Right ventricle myocardium inferior (tissue), 1 donor: ENCODE data around the gene PRKCZ. TPM values are rescaled to one million over a fixed set of nuclear protein-coding genes. Genes with fewer than 3 reads are reported as not detected.

Source experiments
- ATAC-seq: fragments of 200-7000 bp; cut with Tn5 transposase; one replicate; pipeline ENCODE4 v1.9.1; 2020; ENCODE audit warnings: mild to moderate bottlenecking, moderate library complexity
- DNase-seq: peaks from one replicate; pipeline ENCODE4 v3.0.0; 2021; ENCODE audit errors: missing footprints
- intact Hi-C: fragments of 100-400 bp; cut with DNase I; formaldehyde crosslinking; loops from one replicate; pipeline ENCODE4 v1.11.0; 2022
- long read RNA-seq: library from polyadenylated mRNA; unstranded; transcript quantifications from one replicate; pipeline ENCODE4 v2.0.0, GENCODE V29; 2021
- total RNA-seq: library from RNA; stranded (reverse); fragmentation: NEBNext Ultra II Directional; extraction: Animal tissue kit (Norgen Biotek cat#: 25700); gene quantifications from one replicate; pipeline ENCODE4 v1.2.1, GENCODE V29; 2021
- donor health status: DM: no; HTN: yes; CAD: no; lungs with severe emphysema.

Gene PRKCZ
- total RNA-seq = 16.4 TPM
- long read RNA-seq, transcript PRKCZ-201 (18 exons, 2,326 nt) = major isoform, 23 of 26 reads
- long read RNA-seq, partial matches to known transcripts = 1 of 26 reads
- long read RNA-seq, other reads (novel, unspliced or antisense) = 2 of 26 reads

DNA sequence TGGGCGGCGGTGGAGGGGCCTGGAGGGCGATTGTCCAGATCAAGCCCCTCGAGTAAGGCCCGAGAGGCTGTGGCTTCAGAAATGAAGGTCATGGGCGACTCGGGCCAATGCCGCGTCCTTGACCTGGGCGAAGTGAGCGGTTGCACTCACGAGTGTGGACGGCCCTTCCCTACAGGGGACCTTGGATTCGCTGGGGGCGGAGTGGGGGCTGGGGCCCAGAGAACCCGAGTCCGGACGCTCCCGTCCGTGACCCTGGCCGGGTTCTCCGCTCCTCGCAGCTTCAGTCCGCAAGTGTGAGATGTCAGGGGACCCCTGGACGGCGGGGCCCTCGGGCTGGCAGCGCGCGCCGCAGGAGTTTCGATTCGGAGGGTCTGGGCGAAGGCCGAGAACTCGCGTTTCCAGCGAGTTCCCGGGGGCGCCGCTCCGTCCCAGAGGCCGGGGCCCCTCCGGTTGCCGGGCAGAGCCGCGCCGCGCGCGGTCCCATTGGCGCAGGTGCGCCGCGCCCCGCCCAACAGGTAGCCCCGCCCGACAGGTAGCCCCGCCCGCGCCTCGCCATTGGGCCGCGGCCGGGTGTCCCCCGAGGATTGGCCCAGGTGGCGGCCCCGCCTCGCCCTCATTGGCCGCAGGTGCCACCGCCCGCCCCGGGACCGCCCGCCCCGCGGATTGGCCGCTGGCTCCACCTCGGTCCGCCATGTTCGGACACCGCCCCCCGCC is at the start of gene PRKCZ:
Gene PRKCZ, plus strand, starts transcription at position 694 of the 714 bp plus-strand sequence. CDS start 220 bp downstream, outside the sequence.
- peak; percentile 85 for ATAC-seq
- intact Hi-C loops = no loop called here
- peak; percentile 88 for DNase-seq

- DNase-seq (no peak), ATAC-seq (no peak)
- intact Hi-C loops = no loop called here
Observed at GRCh38 chr1:2000432-2000831, 49.8 kb upstream of the PRKCZ start.

GRCh38 chr1:2000850-2001249 is 49.4 kb upstream of the PRKCZ start:
- intact Hi-C loops = no loop called here
- no peak for ATAC-seq
- DNase-seq = peak; percentile 55

DNA sequence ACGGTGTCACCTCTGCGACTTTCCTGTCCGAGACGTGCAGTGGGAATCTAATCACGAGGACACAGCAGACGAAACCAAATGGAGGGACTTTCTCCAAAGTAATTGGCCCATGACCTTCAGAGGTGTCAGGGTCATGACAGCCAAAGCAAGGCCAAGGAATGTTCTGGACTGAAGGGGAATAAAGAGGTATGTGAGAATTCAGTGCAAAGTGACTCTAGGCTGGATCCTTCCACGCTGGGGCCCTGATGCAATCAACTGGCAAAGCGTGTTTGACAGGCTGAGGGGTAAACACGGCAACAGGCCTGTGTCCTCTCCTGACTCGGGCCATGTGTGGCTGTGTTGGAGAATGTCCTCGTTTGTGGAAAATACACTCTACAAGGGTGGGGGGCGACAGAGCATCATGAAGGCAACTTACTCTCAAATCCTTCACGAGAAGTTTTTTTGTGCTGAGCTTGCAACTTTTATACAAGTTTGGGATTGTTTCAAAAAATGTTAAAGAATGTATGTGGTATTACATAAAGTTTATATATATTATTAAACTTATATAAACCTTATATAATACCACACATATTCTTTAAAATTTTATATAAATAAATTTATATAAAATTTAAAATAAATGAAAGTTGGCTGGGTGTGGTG is 48.3 kb upstream of the PRKCZ start:
- no peak for ATAC-seq

GRCh38 chr1:2003541-2004131 is 46.6 kb upstream of the PRKCZ start, which contains the start of gene CFAP74:
Gene CFAP74, minus strand, starts transcription at chr1:2003786. Its CDS starts 12,830 bp downstream, at chr1:1990956.
- intact Hi-C loops = no loop called here
- peak; percentile 55 for DNase-seq
- no peak for ATAC-seq

More for the DNA sequence above, 48.3 kb upstream of the PRKCZ start:
- DNase-seq = peak; percentile 9
- intact Hi-C loops = no loop called here

DNA sequence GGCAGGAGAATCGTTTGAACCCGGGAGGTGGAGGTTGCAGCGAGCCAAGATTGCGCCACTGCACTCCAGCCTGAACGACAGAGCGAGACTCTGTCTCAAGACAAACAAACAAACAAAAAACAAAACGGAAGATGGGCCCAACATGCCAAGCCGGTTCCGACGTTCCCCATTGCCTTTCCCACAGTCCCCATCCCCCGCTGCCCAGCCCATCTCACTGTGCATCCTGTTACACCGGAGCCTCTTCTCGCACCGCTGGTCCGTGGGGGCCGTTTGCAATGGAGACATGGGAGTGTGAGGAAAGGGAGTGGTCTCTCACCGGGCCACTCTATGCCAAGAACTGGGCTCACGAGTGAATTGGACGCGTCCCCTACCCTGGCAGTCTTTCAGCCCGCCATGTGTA is 45.4 kb upstream of the PRKCZ start:
- no peak for ATAC-seq
- intact Hi-C loops = no loop called here
- DNase-seq = no peak

- intact Hi-C loops = no loop called here
- DNase-seq (peak; percentile 51), ATAC-seq (no peak)
Observed at GRCh38 chr1:2009101-2010053, 40.8 kb upstream of the PRKCZ start.

- intact Hi-C loops = no loop called here
- DNase-seq (peak; percentile 55), ATAC-seq (no peak)
Observed at GRCh38 chr1:2014181-2014580, 36.0 kb upstream of the PRKCZ start.

GRCh38 chr1:2014741-2015735 is 35.2 kb upstream of the PRKCZ start:
- ATAC-seq (no peak), DNase-seq (peak; percentile 46)
- intact Hi-C loops = no loop called here

DNA sequence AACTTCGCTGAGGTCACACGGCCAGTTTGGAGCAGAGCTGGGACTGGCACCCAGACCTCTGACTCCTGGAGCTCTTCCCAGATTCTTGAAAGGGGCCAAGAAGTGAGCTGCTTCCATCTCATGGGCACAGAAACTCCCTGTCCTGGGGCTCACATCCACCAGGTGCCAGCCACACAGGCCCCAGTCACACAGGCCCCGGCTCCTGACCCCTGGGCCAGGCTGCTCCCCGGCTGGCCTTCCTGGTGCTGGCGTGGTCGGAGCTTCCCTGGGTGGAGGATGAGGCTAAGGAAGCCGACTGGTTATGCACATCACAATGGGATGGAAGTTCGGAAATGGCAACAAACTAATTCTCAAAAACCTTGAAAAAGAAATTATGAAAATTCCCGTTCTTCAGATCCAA is 34.1 kb upstream of the PRKCZ start:
- ATAC-seq = no peak

GRCh38 chr1:2018217-2019171 is 31.7 kb upstream of the PRKCZ start:
- no peak for ATAC-seq
- DNase-seq = peak; percentile 56
- intact Hi-C loops = no loop called here

More for the DNA sequence above, 34.1 kb upstream of the PRKCZ start:
- no peak for DNase-seq
- intact Hi-C loops = no loop called here

- ATAC-seq = no peak
- intact Hi-C loops = no loop called here
Observed at GRCh38 chr1:2019172-2019543, 31.1 kb upstream of the PRKCZ start, which contains the start of gene GABRD. Gene GABRD, plus strand, starts transcription at chr1:2019345. Its CDS starts 79 bp downstream, at chr1:2019424.

DNA sequence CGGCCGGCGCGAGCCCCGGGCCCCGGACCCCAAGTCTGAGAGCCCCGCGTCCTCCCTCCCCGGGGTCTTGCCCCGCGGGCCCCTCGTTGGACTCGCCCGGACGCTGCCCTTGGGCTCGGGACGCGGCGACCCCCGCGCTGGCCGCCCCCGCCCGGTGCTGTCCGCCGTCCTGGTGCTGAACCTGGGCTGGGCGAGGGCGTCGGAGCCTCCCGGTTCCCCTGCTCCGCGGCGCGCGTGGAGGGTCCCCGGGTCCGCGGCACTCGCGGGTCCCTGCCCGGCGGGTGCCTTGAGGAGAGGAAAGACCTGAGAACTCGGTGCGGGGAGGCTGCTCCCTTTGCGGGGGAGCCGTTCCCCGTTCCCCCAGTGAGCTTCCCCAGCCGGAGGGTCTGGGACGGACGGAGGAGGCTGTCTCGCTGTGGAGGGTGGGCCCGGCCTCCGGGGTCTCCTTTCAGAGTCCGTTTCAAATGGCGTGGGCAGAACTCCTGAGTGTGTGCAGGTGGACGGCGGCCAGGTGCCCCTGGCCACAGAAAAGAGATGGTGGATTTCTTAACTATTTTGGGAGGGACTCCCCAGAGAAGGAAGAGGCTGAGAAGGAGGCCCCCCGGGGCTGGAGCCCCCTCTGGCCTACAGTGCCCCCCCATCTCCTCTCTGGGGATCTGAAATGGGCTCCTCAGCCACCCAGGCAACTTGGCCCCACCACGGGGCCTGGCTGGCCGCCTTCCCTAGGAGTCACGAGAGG is 30.5 kb upstream of the PRKCZ start:
- intact Hi-C loops = no loop called here
- DNase-seq (peak; percentile 40), ATAC-seq (no peak)

More at GRCh38 chr1:2019172-2019543, 31.1 kb upstream of the PRKCZ start, which contains the start of gene GABRD:
- DNase-seq = no peak

- intact Hi-C loops = no loop called here
- ATAC-seq (no peak), DNase-seq (no peak)
Observed at GRCh38 chr1:2020310-2020655, 29.9 kb upstream of the PRKCZ start.

DNA sequence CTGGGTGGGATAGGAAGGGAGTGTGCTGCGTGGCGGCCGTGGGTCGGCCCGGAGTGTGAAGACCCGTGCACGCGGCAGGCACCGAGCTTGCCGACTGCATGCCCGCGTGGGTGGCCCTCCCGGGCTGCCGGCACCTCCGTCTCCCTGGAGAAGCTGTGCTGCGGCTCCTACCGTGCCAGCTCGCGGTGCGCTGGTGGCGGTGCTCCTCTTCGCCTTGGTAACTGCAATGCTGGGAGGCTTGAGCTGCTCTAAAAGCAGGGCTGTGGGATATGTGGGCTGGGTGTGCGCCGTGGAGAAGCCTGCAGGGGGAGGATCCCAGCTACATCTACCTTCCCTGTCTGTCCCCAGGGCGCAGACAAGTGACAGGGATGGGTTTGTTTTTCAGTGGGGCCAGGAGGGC is 28.7 kb upstream of the PRKCZ start:
- no peak for ATAC-seq

More for the DNA sequence above, 28.7 kb upstream of the PRKCZ start:
- DNase-seq = no peak
- intact Hi-C loops = no loop called here
